Astrocyte of the spinal cord (primary cell): ENCODE results near the gene TMEM127.
A peak's percentile ranks its signal among the peaks of the same experiment; 100 is the strongest.

Source experiments
- DNase-seq: peaks from one replicate; pipeline ENCODE4 v3.0.0; 2011; ENCODE audit warnings: low read depth, low spot score
- H3K4me3 ChIP-seq: 2 replicates; pipeline ENCODE4 v1.5.1; 2011; ENCODE audit warnings: low read depth, mild to moderate bottlenecking, low read length, moderate library complexity
- in situ Hi-C: cut with HindIII; loops from 2 replicates; pipeline ENCODE4 v1.10.0; 2017; ENCODE audit warnings: low sequenced_read_pairs
- TF ChIP-seq, protein P1 (sequence below): IDR thresholded peaks from 2 replicates; pipeline ENCODE4 v1.5.1; 2012; ENCODE audit warnings: low read depth, mild to moderate bottlenecking, low read length, inconsistent platforms

Gene TMEM127

DNA sequence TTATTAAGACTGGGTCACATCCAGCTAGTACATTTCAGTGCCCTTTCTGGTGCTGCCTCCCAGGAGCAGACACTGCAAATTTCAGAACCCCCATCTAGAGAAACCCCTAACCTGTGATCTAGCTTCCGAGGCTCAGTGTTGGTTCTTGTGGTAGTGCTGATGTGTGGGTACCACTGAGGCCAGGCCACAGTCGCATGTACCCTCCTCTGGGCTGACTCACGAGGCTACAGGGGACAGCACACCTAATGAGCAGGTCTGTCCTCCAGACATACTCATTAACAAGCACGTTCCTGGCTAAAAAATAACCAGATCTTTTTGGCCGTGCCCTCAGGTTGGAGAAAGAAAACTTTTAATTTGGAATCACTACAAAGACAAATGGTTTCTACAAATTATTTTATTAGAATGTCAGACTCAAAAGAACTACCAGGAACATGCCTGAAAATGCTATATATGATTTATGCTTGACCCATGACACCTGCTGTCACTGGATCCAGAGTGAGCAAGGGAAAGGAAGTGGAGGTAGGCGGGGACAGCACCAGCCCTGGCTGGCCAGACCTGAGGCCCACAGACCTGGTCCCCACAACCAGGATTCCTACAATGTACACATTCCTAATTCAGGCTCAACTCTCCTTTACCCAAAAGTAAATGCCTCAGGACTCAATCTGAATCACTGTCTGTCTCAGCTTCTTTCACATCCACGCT, 8.7 kb upstream of the TMEM127 start:
- no peak for DNase-seq
- H3K4me3 ChIP-seq: no peak overlapping the region
- TF ChIP-seq, protein P1, sequence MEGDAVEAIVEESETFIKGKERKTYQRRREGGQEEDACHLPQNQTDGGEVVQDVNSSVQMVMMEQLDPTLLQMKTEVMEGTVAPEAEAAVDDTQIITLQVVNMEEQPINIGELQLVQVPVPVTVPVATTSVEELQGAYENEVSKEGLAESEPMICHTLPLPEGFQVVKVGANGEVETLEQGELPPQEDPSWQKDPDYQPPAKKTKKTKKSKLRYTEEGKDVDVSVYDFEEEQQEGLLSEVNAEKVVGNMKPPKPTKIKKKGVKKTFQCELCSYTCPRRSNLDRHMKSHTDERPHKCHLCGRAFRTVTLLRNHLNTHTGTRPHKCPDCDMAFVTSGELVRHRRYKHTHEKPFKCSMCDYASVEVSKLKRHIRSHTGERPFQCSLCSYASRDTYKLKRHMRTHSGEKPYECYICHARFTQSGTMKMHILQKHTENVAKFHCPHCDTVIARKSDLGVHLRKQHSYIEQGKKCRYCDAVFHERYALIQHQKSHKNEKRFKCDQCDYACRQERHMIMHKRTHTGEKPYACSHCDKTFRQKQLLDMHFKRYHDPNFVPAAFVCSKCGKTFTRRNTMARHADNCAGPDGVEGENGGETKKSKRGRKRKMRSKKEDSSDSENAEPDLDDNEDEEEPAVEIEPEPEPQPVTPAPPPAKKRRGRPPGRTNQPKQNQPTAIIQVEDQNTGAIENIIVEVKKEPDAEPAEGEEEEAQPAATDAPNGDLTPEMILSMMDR: no peak
- in situ Hi-C loops: no loop called here

GRCh38 chr2:96273763-96274162, 8.0 kb upstream of the TMEM127 start:
- in situ Hi-C loops: no loop called here
- TF ChIP-seq, protein P1: no peak
- H3K4me3 ChIP-seq: no peak overlapping the region
- no peak for DNase-seq

GRCh38 chr2:96271995-96272394, 6.2 kb upstream of the TMEM127 start:
- DNase-seq: no peak
- no peak overlapping the region for H3K4me3 ChIP-seq
- in situ Hi-C loops: no loop called here
- TF ChIP-seq, protein P1: no peak

DNA sequence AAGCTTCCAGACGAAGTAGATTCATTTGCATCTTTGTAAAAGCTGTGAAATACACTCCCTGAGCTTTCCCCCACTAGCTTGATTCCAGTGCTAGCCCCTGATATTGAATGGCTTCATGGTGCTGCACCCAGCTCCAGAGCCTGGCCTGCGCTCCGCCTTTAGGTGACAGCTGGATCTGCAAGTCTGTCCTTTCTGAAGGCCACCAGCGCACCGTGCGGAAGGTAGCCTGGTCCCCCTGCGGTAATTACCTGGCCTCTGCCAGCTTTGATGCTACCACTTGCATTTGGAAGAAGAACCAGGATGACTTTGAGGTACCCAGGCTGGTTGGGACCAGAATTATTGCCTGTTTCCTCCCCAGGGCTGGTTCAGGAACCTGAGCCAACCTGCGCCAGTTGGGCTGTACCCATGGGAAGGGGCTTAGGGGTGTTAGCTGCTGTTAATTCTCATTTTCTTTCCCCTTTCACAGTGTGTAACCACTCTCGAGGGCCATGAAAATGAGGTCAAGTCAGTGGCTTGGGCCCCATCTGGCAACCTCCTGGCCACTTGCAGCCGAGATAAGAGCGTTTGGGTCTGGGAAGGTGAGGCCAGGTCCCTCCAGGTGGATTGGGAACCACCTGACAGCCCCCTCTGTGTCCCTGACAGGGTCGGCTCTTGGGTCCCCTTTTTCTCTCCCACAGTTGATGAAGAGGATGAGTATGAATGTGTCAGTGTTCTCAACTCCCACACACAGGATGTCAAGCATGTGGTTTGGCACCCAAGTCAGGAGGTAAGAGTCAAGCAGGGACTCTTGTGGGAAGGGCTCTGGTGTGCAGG, 1.6 kb upstream of the TMEM127 start:
- in situ Hi-C loops: no loop called here
- H3K4me3 ChIP-seq: peak overlapping the region; percentile 96
- DNase-seq: peak; percentile 38
- TF ChIP-seq, protein P1: peak; percentile 51

DNA sequence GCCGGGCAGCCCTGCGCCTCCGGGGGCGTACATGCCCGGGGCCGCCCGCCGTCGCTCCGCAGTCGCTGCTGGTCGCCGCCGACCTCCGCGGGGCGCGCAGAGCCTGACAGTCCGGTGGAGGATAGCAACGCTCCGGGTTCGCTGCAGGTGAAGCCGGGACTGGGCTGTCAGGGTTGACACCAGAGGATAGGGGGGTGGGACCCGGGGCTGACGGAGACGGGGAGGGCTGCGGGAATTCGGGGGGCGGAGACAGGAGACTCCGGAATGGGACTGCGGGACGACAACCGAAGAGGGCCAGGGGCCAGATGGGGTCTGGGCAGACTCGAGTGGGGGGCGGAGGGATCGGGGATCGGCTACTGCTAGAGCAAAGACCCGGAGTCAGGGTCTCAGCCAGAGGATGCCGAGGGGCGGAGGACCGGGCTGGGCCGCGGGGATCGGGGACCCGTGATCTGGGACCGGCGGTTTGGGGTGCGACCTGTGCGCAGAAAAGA, 403 bp downstream of the TMEM127 start:
- TF ChIP-seq, protein P1: no peak
- H3K4me3 ChIP-seq: peak overlapping the region; percentile 96
- in situ Hi-C loops: no loop called here
- no peak for DNase-seq

- in situ Hi-C loops: no loop called here
- DNase-seq: peak; percentile 46
- TF ChIP-seq, protein P1: peak; percentile 67
- peak overlapping the region; percentile 96 for H3K4me3 ChIP-seq
Observed at GRCh38 chr2:96264656-96265348, 995 bp downstream of the TMEM127 start.
